GM13976 (cell line): ENCODE results near the gene RABGGTA.
"Not testable (repeated sequence)": the region's sequence is repeated elsewhere in the genome, so short reads cannot be mapped to it uniquely, and the experiment has no call there.

ENCODE experiments used
- DNase-seq: peaks from one replicate; pipeline ENCODE4 v3.0.0; 2012; ENCODE audit warnings: low spot score
- in situ Hi-C: fragments of 300-500 bp; cut with MboI; formaldehyde crosslinking; loops from one replicate; pipeline ENCODE4 v1.12.0; 2022; ENCODE audit warnings: low sequenced_read_pairs, mixed read lengths, inconsistent platforms; ENCODE audit not compliant: unreplicated experiment
- TF ChIP-seq, protein P1 (sequence below): IDR thresholded peaks from 2 replicates; pipeline ENCODE4 v1.5.1; 2012; ENCODE audit warnings: borderline replicate concordance, mild to moderate bottlenecking; ENCODE audit not compliant: insufficient read depth; ENCODE audit errors: extremely low read depth, missing control alignments, control extremely low read depth

The RABGGTA gene

GRCh38 chr14:24251880-24252288 lies 19.5 kb downstream of the RABGGTA start:
- DNase-seq: no peak
- TF ChIP-seq, protein P1, sequence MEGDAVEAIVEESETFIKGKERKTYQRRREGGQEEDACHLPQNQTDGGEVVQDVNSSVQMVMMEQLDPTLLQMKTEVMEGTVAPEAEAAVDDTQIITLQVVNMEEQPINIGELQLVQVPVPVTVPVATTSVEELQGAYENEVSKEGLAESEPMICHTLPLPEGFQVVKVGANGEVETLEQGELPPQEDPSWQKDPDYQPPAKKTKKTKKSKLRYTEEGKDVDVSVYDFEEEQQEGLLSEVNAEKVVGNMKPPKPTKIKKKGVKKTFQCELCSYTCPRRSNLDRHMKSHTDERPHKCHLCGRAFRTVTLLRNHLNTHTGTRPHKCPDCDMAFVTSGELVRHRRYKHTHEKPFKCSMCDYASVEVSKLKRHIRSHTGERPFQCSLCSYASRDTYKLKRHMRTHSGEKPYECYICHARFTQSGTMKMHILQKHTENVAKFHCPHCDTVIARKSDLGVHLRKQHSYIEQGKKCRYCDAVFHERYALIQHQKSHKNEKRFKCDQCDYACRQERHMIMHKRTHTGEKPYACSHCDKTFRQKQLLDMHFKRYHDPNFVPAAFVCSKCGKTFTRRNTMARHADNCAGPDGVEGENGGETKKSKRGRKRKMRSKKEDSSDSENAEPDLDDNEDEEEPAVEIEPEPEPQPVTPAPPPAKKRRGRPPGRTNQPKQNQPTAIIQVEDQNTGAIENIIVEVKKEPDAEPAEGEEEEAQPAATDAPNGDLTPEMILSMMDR: no peak
- in situ Hi-C loops: no loop called here

DNA sequence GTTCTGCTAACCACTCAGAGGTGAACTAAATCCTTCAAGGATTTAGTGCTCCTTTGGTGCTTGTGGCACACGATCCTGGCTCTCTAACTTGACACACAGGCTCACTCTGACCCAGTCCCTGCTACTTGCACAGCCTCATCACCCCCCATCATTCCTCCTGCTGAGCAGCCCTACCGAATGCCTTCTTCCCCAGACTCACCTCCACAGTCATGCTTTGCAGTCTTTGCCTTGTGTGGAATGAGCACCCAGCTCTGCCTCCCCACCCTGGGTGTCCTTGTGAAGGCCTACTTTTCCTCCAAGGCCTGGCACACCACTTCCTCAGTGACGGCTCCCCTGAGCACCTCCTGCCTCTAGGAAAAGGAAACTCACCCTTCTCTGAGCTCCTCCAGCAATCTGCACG lies 21.0 kb downstream of the RABGGTA start:
- DNase-seq: no peak
- TF ChIP-seq, protein P1: no peak
- in situ Hi-C loops: no loop called here

GRCh38 chr14:24249230-24250021 lies 22.0 kb downstream of the RABGGTA start:
- in situ Hi-C loops: loop anchor here (5.0 kb wide), 1 partner anchor 38 kb away; no protein-coding TSS in a partner anchor
- DNase-seq: no peak
- TF ChIP-seq, protein P1: no peak

DNA sequence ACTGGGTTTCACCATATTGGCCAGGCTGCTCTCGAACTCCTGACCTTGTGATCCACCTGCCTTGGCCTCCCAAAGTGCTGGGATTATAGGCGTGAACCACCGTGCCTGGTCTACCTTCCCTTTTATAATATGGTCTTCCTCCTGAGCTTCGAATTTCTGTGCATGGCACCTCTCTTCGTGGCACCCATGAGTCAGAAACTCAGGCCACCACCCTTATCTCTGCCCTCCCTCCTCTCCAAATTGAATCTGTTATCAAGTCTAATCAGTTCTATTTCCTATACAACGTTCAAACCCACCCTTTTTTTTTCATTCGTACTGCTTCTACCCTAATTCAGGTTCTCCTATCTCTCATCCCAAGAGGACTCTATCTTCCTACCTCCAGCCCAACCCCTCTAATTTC lies 24.0 kb downstream of the RABGGTA start:
- in situ Hi-C loops: loop anchor here (5.0 kb wide), 1 partner anchor 40 kb away; no protein-coding TSS in a partner anchor
- TF ChIP-seq, protein P1: no peak
- DNase-seq: no peak

- DNase-seq: peak; percentile 71
- in situ Hi-C loops: loop anchor here (5.0 kb wide), 1 partner anchor 41 kb away; no protein-coding TSS in a partner anchor
- TF ChIP-seq, protein P1: no peak
These were observed 24.6 kb downstream of the RABGGTA start for GRCh38 chr14:24246765-24247212.

DNA sequence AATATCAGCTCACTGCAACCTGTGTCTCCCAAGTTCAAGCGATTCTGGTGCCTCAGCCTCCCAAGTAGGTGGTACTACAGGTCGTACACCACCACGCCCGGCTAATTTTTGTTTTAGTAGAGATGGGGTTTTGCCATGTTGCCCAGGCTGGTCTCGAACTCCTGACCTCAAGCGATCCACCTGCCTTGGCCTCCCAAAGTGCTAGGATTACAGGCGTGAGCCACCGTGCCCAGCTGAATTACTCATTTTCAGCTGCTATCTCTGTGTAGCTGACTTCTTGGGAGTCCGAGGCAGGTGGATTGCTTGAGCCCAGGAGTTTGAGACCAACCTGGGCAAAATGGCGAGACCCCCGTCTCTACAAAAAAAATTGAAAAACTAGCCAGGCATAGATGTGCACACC lies 26.0 kb downstream of the RABGGTA start:
- in situ Hi-C loops: loop anchor here (5.0 kb wide), 1 partner anchor 42 kb away; no protein-coding TSS in a partner anchor
- not testable (repeated sequence) for DNase-seq

GRCh38 chr14:24243336-24243836 lies 28.0 kb downstream of the RABGGTA start:
- no peak for DNase-seq
- TF ChIP-seq, protein P1: no peak
- in situ Hi-C loops: no loop called here
